ENCODE results near the gene LRRC74A. TPM values are rescaled to one million over a fixed set of nuclear protein-coding genes. Genes with fewer than 3 reads are reported as not detected.
"Not testable (repeated sequence)": the region's sequence is repeated elsewhere in the genome, so short reads cannot be mapped to it uniquely, and the experiment has no call there.

Gene LRRC74A
- total RNA-seq, 2 experiments from 2014 or later: not detected

DNA sequence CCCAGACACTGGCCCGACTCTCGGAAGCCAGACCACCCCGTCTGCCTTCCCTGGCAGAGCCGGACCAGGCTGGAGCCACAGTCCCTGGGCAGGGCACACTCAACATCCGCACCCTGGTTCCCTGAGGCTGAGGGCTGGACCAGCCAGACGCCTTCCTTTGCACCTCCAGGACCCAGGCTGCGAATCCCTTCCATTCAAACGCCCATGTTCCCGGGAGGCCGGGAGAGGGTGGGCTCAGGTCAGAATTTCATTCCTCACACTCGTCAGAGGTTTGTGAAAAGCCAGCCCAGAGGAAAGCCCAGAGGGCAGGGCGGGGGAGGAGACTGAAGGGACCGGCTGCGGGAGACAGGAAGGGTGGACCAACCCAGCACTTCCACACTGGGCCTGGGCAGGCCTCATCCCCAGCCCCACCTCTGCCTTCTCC lies 58.7 kb downstream of the LRRC74A start:
- TF ChIP-seq, protein P1, sequence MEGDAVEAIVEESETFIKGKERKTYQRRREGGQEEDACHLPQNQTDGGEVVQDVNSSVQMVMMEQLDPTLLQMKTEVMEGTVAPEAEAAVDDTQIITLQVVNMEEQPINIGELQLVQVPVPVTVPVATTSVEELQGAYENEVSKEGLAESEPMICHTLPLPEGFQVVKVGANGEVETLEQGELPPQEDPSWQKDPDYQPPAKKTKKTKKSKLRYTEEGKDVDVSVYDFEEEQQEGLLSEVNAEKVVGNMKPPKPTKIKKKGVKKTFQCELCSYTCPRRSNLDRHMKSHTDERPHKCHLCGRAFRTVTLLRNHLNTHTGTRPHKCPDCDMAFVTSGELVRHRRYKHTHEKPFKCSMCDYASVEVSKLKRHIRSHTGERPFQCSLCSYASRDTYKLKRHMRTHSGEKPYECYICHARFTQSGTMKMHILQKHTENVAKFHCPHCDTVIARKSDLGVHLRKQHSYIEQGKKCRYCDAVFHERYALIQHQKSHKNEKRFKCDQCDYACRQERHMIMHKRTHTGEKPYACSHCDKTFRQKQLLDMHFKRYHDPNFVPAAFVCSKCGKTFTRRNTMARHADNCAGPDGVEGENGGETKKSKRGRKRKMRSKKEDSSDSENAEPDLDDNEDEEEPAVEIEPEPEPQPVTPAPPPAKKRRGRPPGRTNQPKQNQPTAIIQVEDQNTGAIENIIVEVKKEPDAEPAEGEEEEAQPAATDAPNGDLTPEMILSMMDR (IDR thresholded peaks at IDR 0.05): no peak
- ATAC-seq (no peak), DNase-seq (no peak)
- CTCF ChIA-PET: interaction anchor here (0.9 to 5.6 kb wide), 3 partner anchors 10 to 185 kb away, joined by 3 to 58 read pairs (median 41); no protein-coding TSS in a partner anchor
- peaks cover 8% of the 10 kb centered on the region for H3K4me1 Mint-ChIP-seq (ENCODE audit: low read depth)
- intact Hi-C loops (cut with micrococcal nuclease): no loop called here
- no peaks in the 10 kb centered on the region for H3K9me3 Mint-ChIP-seq
- POLR2A ChIA-PET: no interaction called here
- H3K4me3 Mint-ChIP-seq: no peak overlapping the region
- H3K36me3 Mint-ChIP-seq (ENCODE audit: low read depth): no peaks in the 10 kb centered on the region
- H3K27me3 Mint-ChIP-seq: no peaks in the 10 kb centered on the region
- no peak overlapping the region for H3K27ac Mint-ChIP-seq

DNA sequence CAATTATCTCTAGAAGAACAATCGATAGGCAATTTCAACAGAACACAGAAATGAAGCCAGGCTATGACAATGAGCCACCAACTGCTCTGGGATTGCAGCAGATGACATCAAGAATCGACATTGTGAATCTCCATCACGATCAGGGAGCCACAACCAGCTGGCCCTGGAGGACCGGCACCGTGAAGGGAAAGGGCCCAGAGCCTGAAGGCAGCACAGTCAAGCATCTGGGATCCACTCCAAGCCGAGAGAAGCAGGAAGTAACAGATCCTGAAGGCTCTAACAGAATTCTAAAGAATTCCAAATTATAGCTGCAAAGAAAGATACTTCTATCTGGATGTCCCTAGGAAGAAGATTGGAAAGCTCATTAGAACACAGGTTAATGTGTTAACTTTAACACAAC lies 61.0 kb downstream of the LRRC74A start:
- peaks cover 2% of the 10 kb centered on the region for H3K9me3 Mint-ChIP-seq
- ChIA-PET POLR2A (interaction anchor here (0.6 to 1.2 kb wide), 3 partner anchors 11 to 185 kb away, joined by 3 read pairs; no protein-coding TSS in a partner anchor), CTCF (interaction anchor here (1.0 to 5.6 kb wide), 9 partner anchors 12 to 237 kb away, joined by 3 to 58 read pairs (median 3); no protein-coding TSS in a partner anchor)
- TF ChIP-seq, protein P1 (IDR thresholded peaks at IDR 0.05): no peak
- DNase-seq (no peak), ATAC-seq (no peak)
- H3K27ac Mint-ChIP-seq: no peak overlapping the region
- H3K4me3 Mint-ChIP-seq: no peak overlapping the region
- no peaks in the 10 kb centered on the region for H3K27me3 Mint-ChIP-seq
- intact Hi-C loops (cut with micrococcal nuclease): no loop called here
- peaks cover 8% of the 10 kb centered on the region for H3K4me1 Mint-ChIP-seq (ENCODE audit: low read depth)
- no peaks in the 10 kb centered on the region for H3K36me3 Mint-ChIP-seq (ENCODE audit: low read depth)

DNA sequence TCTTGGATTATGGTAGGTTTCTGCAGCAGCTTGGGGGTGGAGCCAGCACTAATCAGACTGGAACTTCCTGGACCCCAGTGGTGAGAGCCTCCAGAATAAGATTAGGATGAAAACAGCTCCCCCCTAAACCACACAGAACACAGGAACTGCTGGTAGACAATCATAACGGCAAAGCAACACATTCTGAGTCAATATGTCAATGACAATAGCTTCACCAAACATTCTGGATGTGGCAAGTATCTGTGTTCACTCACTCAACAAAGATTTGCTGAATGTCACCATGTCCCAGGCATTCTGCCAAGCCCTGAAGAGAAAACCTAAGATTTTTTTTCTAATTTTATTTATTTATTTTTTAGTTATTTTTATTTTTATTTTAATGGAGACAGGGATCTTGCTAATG lies 65.2 kb downstream of the LRRC74A start:
- peaks cover 7% of the 10 kb centered on the region for H3K9me3 Mint-ChIP-seq
- ATAC-seq (no peak), DNase-seq (no peak)
- TF ChIP-seq, protein P1 (IDR thresholded peaks at IDR 0.05): no peak
- no peaks in the 10 kb centered on the region for H3K36me3 Mint-ChIP-seq (ENCODE audit: low read depth)
- H3K4me3 Mint-ChIP-seq: no peak overlapping the region
- H3K27ac Mint-ChIP-seq: no peak overlapping the region
- H3K27me3 Mint-ChIP-seq: no peaks in the 10 kb centered on the region
- intact Hi-C loops (cut with micrococcal nuclease): no loop called here
- no peaks in the 10 kb centered on the region for H3K4me1 Mint-ChIP-seq (ENCODE audit: low read depth)
- CTCF ChIA-PET: interaction anchor here (0.9 to 4.4 kb wide), 4 partner anchors 13 to 233 kb away, joined by 3 to 21 read pairs (median 3); no protein-coding TSS in a partner anchor
- POLR2A ChIA-PET: no interaction called here

DNA sequence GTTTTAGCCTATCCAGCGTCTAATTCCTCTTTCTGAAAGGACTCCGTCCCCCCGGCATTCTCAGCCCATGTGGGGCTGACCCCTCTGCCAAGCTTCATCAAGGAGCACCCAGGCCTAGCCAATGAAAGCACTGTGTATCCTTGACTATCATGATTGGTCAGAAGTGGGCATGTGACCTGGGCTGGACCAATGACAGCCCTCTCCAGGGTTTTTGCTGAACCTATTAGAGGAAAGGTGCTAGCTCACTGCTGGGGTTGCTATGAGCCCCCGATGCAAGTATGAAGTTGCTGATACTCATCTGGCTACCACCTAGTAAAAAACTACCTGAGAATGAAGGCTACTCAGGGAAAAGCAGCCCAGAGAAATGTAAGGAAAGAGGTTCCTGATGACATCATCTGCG lies 68.1 kb downstream of the LRRC74A start:
- Mint-ChIP-seq H3K4me3 (no peak overlapping the region), H3K27me3 (no peaks in the 10 kb centered on the region), H3K36me3 (ENCODE audit: low read depth) (no peaks in the 10 kb centered on the region), H3K9me3 (peaks cover 7% of the 10 kb centered on the region), H3K27ac (no peak overlapping the region), H3K4me1 (ENCODE audit: low read depth) (no peaks in the 10 kb centered on the region)
- ChIA-PET CTCF (interaction anchor here (1.4 kb wide), 1 partner anchor 174 kb away, joined by 6 read pairs; no protein-coding TSS in a partner anchor), POLR2A (no interaction called here)
- intact Hi-C loops (cut with micrococcal nuclease): no loop called here
- no peak for DNase-seq
- TF ChIP-seq, protein P1 (IDR thresholded peaks at IDR 0.05): no peak
- ATAC-seq: no peak

DNA sequence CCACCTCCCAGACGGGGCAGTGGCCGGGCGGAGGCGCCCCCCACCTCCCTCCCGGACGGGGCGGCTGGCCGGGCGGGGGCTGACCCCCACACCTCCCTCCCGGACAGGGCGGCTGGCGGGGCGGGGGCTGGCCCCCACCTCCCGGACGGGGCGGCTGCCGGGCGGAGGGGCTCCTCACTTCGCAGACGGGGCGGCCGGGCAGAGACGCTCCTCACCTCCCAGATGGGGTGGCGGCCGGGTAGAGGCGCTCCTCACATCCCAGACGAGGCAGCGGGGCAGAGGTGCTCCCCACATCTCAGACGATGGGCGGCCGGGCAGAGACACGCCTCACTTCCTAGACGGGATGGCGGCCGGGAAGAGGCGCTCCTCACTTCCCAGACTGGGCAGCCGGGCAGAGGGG lies 71.8 kb downstream of the LRRC74A start:
- ATAC-seq; POLR2A ChIA-PET; intact Hi-C loops (cut with micrococcal nuclease); H3K27me3 Mint-ChIP-seq; CTCF ChIA-PET; DNase-seq; H3K27ac Mint-ChIP-seq; H3K36me3 Mint-ChIP-seq (ENCODE audit: low read depth); H3K4me3 Mint-ChIP-seq; H3K4me1 Mint-ChIP-seq (ENCODE audit: low read depth); H3K9me3 Mint-ChIP-seq: not testable (repeated sequence)
